Muscle of leg (tissue), 11 donors: Measurements from ENCODE around the gene KRAS. TPM values are rescaled to one million over a fixed set of nuclear protein-coding genes. Genes with fewer than 3 reads are reported as not detected.

ENCODE experiments used
- DNase-seq: peaks from one replicate; pipeline ENCODE4 v3.0.0; 2013
- H3K27ac ChIP-seq: one replicate; pipeline ENCODE4 v1.5.1; 2013; ENCODE audit warnings: mild to moderate bottlenecking, low read length, control low read depth
- H3K27me3 ChIP-seq: one replicate; pipeline ENCODE4 v1.6.1; 2013; ENCODE audit warnings: low read length; ENCODE audit not compliant: control insufficient read depth, insufficient read depth
- H3K36me3 ChIP-seq: one replicate; pipeline ENCODE4 v1.6.1; 2013; ENCODE audit warnings: low read length; ENCODE audit not compliant: control insufficient read depth, insufficient read depth
- H3K4me1 ChIP-seq: one replicate; pipeline ENCODE4 v1.6.1; 2013; ENCODE audit warnings: low read length; ENCODE audit not compliant: control insufficient read depth, insufficient read depth
- H3K4me3 ChIP-seq: one replicate; pipeline ENCODE4 v1.5.1; 2013; ENCODE audit warnings: low read length, control low read depth
- H3K9me3 ChIP-seq: replicated peaks from 2 replicates; pipeline ENCODE4 v1.6.1; 2013; ENCODE audit warnings: low read depth, low read length; ENCODE audit not compliant: control insufficient read depth
- WGBS: methylation state at CpG from one replicate; pipeline ENCODE4 v1.1.5; 2013; ENCODE audit warnings: missing lambda C conversion rate; ENCODE audit not compliant: insufficient coverage; 5-methylcytosine and 5-hydroxymethylcytosine counted together
- polyA plus RNA-seq, 8 donors: library from polyadenylated mRNA; unstranded; fragments of 120-200 nt; gene quantifications; one replicate each; pipeline versions ENCODE4 v1.2.1 to v1.2.3, GENCODE V29; 2013; ENCODE audit warnings: inconsistent platforms in 1 of 8, low replicate concordance in 1 of 8; ENCODE audit not compliant: insufficient read length in 8 of 8, insufficient read depth in 1 of 8
- total RNA-seq: library from RNA; stranded (reverse); fragments of 120-200 nt; gene quantifications from one replicate; pipeline ENCODE4 v1.2.4, GENCODE V29; 2013

Gene KRAS
- total and polyA plus RNA-seq, 9 donors: 10.1 to 25.6 (median 17.9) TPM

DNA sequence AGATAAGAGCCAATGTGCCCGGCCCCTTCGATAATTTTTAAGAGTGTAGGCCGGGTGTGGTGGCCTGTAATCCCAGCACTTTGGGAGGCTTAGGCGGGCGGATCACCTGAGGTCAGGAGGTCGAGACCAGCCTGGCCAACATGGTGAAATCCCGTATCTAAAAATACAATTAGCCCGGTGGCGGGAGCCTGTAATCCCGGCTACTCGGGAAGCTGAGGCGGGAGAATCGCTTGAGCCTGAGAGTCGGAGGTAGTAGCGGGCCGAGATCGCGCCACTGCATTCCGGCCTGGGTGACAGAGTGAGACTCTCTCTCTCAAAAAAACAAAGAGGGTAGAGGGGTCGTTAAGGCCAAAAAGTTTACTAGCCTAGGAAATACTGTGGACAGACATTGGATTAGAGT is 2.6 kb downstream of the KRAS start:
- 92% methylated on average over 18 of the region's 20 CpGs for WGBS

DNA sequence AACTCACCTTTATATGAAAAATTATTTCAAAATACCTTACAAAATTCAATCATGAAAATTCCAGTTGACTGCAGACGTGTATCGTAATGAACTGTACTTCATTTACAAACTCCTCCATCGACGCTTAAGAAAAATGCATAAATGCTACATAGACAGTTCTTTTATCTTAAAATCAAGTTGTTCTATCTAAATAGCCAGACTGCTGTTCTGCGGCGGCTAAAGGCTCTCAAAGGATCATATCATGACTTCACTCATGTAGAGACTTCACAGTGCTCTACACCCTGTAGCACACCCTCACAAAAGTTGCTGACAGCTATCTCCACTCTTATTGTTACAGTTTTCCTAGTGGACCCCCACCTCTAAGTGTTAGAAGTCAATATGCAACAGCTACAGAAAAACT is 5.2 kb downstream of the KRAS start:
- H3K27ac ChIP-seq: no peak overlapping the region
- DNase-seq: no peak
- H3K4me1 ChIP-seq: peaks cover 3% of the 10 kb centered on the region

More for the DNA sequence above, 2.6 kb downstream of the KRAS start:
- no peaks in the 10 kb centered on the region for H3K27me3 ChIP-seq
- H3K9me3 ChIP-seq: no peaks in the 10 kb centered on the region
- no peak overlapping the region for H3K4me3 ChIP-seq
- H3K36me3 ChIP-seq: no peaks in the 10 kb centered on the region
- H3K27ac ChIP-seq: no peak overlapping the region
- peaks cover 6% of the 10 kb centered on the region for H3K4me1 ChIP-seq
- DNase-seq: no peak

GRCh38 chr12:25243680-25243990 is 7.1 kb downstream of the KRAS start:
- no peak for DNase-seq
- no peaks in the 10 kb centered on the region for H3K27me3 ChIP-seq
- H3K4me1 ChIP-seq: no peaks in the 10 kb centered on the region
- H3K27ac ChIP-seq: no peak overlapping the region
- H3K9me3 ChIP-seq: no peaks in the 10 kb centered on the region
- H3K4me3 ChIP-seq: no peak overlapping the region
- no peaks in the 10 kb centered on the region for H3K36me3 ChIP-seq

More for the DNA sequence above, 5.2 kb downstream of the KRAS start:
- no peaks in the 10 kb centered on the region for H3K9me3 ChIP-seq
- no peaks in the 10 kb centered on the region for H3K36me3 ChIP-seq
- H3K4me3 ChIP-seq: no peak overlapping the region
- no peaks in the 10 kb centered on the region for H3K27me3 ChIP-seq
- 100% methylated on average over 4 of the region's 6 CpGs for WGBS

DNA sequence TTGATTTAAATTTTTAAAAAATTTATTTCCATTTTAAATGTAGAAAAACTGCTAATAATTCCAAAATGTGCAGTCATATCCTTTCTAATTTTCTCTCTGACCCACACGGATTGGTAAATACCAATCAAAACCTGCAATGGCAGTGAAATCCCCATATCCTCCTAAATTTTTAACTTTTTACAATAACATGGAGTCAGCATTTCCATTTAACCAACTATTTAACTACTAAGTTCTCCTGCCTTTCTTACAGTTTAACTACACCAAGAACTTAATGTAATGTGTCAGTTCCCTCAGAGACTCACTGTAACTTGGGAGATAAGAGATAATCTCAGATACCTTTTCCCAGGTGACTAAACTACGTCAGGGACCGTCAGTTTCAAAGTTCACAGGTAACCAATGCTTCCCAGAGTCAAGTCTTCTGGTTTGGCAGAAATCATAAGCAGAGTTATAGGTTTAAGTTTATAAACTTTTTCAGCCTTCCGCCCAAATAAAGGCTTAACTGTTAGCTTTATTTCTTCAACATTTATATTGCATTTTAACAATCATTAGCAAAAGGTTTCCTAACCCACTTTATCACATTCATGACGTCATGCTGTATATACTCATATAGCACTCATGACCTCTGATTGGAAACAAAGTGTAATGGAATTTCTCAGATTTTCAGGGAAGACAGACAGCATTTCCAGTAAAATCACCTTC is 7.6 kb downstream of the KRAS start:
- no peak overlapping the region for H3K27ac ChIP-seq
- no peak overlapping the region for H3K4me3 ChIP-seq
- no peaks in the 10 kb centered on the region for H3K9me3 ChIP-seq
- H3K4me1 ChIP-seq: no peaks in the 10 kb centered on the region
- peak; percentile 16 for DNase-seq
- WGBS: 80% methylated on average over 1 of the region's 5 CpGs
- no peaks in the 10 kb centered on the region for H3K36me3 ChIP-seq
- H3K27me3 ChIP-seq: no peaks in the 10 kb centered on the region

- Histone ChIP-seq H3K9me3 (no peaks in the 10 kb centered on the region), H3K27me3 (no peaks in the 10 kb centered on the region), H3K4me3 (no peak overlapping the region), H3K27ac (no peak overlapping the region), H3K36me3 (peaks cover 3% of the 10 kb centered on the region), H3K4me1 (no peaks in the 10 kb centered on the region)
- WGBS: no CpG with 5 or more reads among the region's 6 CpGs
- DNase-seq: peak; percentile 68
These were observed 9.3 kb downstream of the KRAS start for GRCh38 chr12:25241167-25242020.

GRCh38 chr12:25236626-25237025 is 14.1 kb downstream of the KRAS start:
- Histone ChIP-seq H3K4me1 (no peaks in the 10 kb centered on the region), H3K9me3 (no peaks in the 10 kb centered on the region), H3K4me3 (no peak overlapping the region), H3K27ac (no peak overlapping the region), H3K36me3 (peaks cover 7% of the 10 kb centered on the region), H3K27me3 (no peaks in the 10 kb centered on the region)
- WGBS: no CpG with 5 or more reads among the region's 4 CpGs
- DNase-seq: no peak

DNA sequence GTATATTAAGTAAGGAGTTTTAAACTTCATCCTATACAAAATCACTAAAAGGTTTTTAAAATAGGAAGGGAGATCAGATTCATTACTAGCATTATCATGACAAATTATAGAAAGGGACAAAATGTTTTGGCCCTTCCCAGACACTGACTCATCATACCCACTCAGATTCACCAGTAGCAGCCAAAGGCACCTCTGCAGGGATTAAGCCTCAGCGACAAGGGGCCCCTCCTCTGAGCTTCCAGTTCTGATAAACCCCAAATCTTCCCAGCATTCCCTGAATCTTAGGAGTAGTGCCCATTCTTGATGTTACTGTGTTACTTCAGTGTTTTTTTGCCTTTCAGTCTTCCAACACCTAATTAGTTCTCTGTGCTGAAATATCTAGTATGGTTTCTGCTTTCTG is 14.5 kb downstream of the KRAS start:
- Histone ChIP-seq H3K9me3 (no peaks in the 10 kb centered on the region), H3K27ac (no peak overlapping the region), H3K4me1 (no peaks in the 10 kb centered on the region), H3K27me3 (no peaks in the 10 kb centered on the region), H3K4me3 (no peak overlapping the region), H3K36me3 (peaks cover 7% of the 10 kb centered on the region)
- WGBS: no CpG with 5 or more reads among the region's 1 CpG
- DNase-seq: no peak

DNA sequence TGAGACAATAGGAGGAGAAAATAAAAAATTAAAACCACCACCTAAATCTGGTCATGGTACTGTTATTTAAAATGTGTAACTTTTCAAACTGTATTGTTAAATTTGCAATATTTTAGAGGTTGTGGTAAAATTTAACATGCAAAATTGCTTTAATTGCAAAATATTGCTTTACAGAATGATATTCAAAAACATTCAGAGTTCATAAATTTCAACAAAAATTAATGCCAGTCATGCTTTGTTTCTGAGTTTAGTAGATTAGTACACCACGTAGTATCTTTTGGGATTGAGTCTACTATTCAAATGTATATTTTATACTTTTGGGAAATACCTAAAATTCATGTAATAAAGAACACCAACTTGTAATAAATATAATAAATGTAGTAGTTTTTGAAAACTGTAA is 37.4 kb downstream of the KRAS start:
- Histone ChIP-seq H3K4me1 (no peaks in the 10 kb centered on the region), H3K4me3 (no peak overlapping the region), H3K9me3 (no peaks in the 10 kb centered on the region), H3K36me3 (peaks cover 3% of the 10 kb centered on the region), H3K27me3 (no peaks in the 10 kb centered on the region), H3K27ac (no peak overlapping the region)
- no CpG with 5 or more reads among the region's 1 CpG for WGBS
- no peak for DNase-seq

DNA sequence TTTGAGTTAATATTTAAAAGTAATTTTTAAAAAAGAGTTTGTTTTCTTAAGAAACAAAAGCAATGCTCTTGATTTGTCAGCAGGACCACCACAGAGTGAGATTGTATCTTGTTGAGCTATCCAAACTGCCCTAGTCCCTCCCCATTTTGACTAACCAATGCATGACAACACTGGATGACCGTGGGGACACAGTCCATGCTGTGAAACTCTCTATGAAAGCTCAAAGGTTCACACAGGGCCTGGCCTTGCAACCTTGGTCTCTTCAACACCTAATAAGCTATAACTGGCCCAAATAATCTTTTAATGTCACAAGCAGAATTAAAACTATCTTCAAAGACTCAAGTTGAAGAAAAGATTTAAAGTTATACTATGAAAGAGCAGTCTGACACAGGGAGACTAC is 42.2 kb downstream of the KRAS start:
- Histone ChIP-seq H3K4me1 (no peaks in the 10 kb centered on the region), H3K4me3 (no peak overlapping the region), H3K27ac (no peak overlapping the region), H3K9me3 (no peaks in the 10 kb centered on the region), H3K36me3 (peaks cover 6% of the 10 kb centered on the region), H3K27me3 (no peaks in the 10 kb centered on the region)
- WGBS: no CpG with 5 or more reads among the region's 1 CpG
- DNase-seq: no peak

DNA sequence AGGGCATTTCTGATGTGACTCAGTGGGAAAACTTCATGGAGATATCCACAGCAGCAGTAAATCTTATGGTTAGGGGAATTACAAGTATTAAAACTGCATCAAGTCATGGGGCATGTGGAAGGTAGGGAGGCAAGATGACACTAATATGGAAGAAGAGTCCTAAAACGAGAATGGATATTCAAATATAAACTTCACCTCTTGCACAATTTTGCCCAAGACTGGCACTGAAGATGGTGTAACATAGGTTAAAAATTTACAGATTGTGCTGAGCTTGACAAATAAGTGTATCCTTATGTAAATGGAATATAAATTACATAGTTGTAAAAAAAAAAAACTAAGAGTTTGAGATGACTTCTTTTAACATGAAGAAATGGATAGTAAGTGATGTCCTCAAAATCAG is 42.9 kb downstream of the KRAS start:
- WGBS: no CpG with 5 or more reads among the region's 1 CpG
- peaks cover 9% of the 10 kb centered on the region for H3K36me3 ChIP-seq
- H3K27ac ChIP-seq: no peak overlapping the region
- no peaks in the 10 kb centered on the region for H3K9me3 ChIP-seq
- no peak for DNase-seq
- H3K4me3 ChIP-seq: no peak overlapping the region
- no peaks in the 10 kb centered on the region for H3K27me3 ChIP-seq
- H3K4me1 ChIP-seq: no peaks in the 10 kb centered on the region
